NCI-H187 treated with DMSO at 0.1 percent for 48 hours (cell line): ENCODE data around the gene PIGZ.

Experiments used
- DNase-seq: peaks from one replicate; lab custom pipeline; 2025; lab: John Stamatoyannopoulos, UW

Gene PIGZ

GRCh38 chr3:196968233-196969133 is at the start of gene PIGZ:
TSS of gene PIGZ (minus strand) at chr3:196968833. CDS start at chr3:196952031, 16,802 bp downstream.
- no peak for DNase-seq

GRCh38 chr3:197017003-197017402 is 48.4 kb upstream of the PIGZ start:
- DNase-seq = no peak

- no peak for DNase-seq
These were observed 47.4 kb upstream of the PIGZ start for GRCh38 chr3:197015790-197016736.

- DNase-seq = no peak
These were observed 46.4 kb upstream of the PIGZ start for GRCh38 chr3:197014942-197015575.

GRCh38 chr3:197014024-197014423 is 45.4 kb upstream of the PIGZ start:
- DNase-seq = no peak

GRCh38 chr3:197012540-197012883 is 43.9 kb upstream of the PIGZ start:
- no peak for DNase-seq

- no peak for DNase-seq
These were observed 43.3 kb upstream of the PIGZ start for GRCh38 chr3:197011780-197012539.

- no peak for DNase-seq
These were observed 42.1 kb upstream of the PIGZ start for GRCh38 chr3:197010556-197011351.

GRCh38 chr3:197009532-197010019 is 40.9 kb upstream of the PIGZ start:
- DNase-seq = no peak

GRCh38 chr3:197008436-197009209 is 40.0 kb upstream of the PIGZ start:
- no peak for DNase-seq

- DNase-seq = no peak
These were observed 39.3 kb upstream of the PIGZ start for GRCh38 chr3:197007953-197008352.

- no peak for DNase-seq
These were observed 38.8 kb upstream of the PIGZ start for GRCh38 chr3:197007296-197007940.

- no peak for DNase-seq
These were observed 38.2 kb upstream of the PIGZ start for GRCh38 chr3:197006860-197007259.

GRCh38 chr3:197006446-197006845 is 37.8 kb upstream of the PIGZ start:
- DNase-seq = no peak

- no peak for DNase-seq
These were observed 35.1 kb upstream of the PIGZ start for GRCh38 chr3:197003461-197004385.

- DNase-seq = no peak
These were observed 34.2 kb upstream of the PIGZ start for GRCh38 chr3:197002701-197003454.

GRCh38 chr3:197001972-197002700 is 33.5 kb upstream of the PIGZ start:
- no peak for DNase-seq
